A549 treated with dexamethasone at 1 μM for 4 hours (cell line): Measurements from ENCODE around the gene NDP. TPM values are rescaled to one million over a fixed set of nuclear protein-coding genes. Genes with fewer than 3 reads are reported as not detected.

Source experiments
- total RNA-seq: library from RNA; stranded (reverse); fragments of 200-300 nt; extraction: Qiagen RNA extraction; gene quantifications from 5 replicates; pipeline ENCODE4 v1.2.3, GENCODE V29; 2022

Gene NDP, protein sequence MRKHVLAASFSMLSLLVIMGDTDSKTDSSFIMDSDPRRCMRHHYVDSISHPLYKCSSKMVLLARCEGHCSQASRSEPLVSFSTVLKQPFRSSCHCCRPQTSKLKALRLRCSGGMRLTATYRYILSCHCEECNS
- total RNA-seq, result not detected in 5 replicates

DNA sequence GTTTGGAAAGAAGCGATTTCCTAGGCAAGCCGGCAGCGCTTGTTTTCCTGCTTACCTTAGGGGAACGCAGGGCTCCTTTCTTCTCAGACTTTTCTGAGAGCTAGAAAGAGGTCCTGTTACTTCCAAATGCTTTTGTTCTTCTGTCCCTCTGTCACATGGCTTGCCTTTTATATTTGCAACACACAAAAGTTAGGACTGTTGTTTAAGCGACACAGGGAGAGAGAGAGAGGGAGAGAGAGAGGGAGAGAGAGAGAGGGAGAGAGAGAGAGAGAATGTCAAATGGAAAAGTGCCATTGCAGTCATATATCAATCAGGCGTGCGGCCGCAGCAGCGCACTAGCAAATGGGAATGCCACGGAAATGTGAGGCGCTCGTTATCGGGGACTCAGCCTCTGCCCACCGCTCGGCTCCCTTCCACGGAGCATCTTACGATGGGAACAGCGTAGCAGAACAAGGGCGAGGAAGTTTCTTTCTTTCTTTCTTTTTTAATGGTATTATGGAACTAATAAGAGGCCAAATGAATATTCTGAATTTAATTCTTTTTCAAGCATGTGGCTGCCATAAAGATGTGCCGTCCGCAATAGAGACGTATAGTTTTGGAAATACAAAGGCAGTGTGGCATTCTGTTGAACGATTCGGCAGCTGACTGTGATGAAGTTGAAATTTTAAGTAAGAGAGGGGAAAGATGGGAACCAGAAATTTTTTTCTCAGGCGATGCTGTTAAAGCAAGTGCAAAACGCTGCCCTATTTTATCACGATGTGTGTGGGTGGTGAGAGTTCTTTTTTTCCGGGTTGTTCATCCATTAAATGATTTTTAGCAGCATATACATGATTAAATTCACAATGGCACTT is at the start of gene NDP:
Gene NDP (minus strand): TSS at position 142 of the 851 bp plus-strand sequence. CDS start 14,745 bp downstream, outside the sequence.

Other genes with a start within 250 kb of the NDP start
- gene MAOB, start 90.9 kb downstream of the NDP start, total RNA-seq, result 0.14 to 0.25 TPM (median 0.19 TPM) in 5 replicates